ENCODE data around the gene IFITM10. TPM values are rescaled to one million over a fixed set of nuclear protein-coding genes. Genes with fewer than 3 reads are reported as not detected.

The IFITM10 gene
- total RNA-seq, 4 donors from 2014 or later, result 2.5 to 13.7 (median 6.3) TPM

DNA sequence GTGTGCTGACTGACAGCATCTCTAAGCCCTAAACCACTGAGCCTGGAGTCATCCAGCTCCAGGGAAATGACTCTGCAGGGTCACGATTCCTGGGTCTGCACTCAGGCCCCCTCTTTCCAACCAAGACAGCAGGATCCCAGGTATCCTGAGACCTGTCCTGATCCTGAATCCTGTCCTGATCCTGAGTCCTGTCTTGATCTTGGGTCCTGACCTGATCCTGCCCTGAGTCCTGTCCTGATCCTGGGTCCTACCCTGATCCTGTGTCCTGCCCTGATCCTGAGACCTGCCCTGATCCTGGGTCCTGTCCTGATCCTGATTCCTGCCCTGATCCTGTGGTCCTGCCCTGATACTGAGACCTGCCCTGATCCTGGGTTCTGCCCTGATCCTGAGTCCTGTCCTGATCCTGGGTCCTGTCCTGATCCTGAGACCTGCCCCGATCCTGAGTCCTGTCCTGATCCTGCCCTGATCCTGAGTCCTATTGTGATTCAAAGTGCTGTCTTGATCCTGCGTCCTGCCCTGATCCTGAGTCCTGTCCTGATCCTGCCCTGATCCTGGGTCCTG is 54.8 kb downstream of the IFITM10 start:
- 93% methylated on average over 3 of the region's 3 CpGs for WGBS, 2 donors
- TF ChIP-seq POLR2A (IDR thresholded peaks at IDR 0.05), result no peak
- TF ChIP-seq, protein P1, sequence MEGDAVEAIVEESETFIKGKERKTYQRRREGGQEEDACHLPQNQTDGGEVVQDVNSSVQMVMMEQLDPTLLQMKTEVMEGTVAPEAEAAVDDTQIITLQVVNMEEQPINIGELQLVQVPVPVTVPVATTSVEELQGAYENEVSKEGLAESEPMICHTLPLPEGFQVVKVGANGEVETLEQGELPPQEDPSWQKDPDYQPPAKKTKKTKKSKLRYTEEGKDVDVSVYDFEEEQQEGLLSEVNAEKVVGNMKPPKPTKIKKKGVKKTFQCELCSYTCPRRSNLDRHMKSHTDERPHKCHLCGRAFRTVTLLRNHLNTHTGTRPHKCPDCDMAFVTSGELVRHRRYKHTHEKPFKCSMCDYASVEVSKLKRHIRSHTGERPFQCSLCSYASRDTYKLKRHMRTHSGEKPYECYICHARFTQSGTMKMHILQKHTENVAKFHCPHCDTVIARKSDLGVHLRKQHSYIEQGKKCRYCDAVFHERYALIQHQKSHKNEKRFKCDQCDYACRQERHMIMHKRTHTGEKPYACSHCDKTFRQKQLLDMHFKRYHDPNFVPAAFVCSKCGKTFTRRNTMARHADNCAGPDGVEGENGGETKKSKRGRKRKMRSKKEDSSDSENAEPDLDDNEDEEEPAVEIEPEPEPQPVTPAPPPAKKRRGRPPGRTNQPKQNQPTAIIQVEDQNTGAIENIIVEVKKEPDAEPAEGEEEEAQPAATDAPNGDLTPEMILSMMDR (IDR thresholded peaks at IDR 0.05), result no peak
- intact Hi-C loops (cut with DNase I; ENCODE audit: low total_unique reads), result loop anchor here (2.0 to 10.0 kb wide), 2 partner anchors 63 to 459 kb away; no protein-coding TSS in a partner anchor

DNA sequence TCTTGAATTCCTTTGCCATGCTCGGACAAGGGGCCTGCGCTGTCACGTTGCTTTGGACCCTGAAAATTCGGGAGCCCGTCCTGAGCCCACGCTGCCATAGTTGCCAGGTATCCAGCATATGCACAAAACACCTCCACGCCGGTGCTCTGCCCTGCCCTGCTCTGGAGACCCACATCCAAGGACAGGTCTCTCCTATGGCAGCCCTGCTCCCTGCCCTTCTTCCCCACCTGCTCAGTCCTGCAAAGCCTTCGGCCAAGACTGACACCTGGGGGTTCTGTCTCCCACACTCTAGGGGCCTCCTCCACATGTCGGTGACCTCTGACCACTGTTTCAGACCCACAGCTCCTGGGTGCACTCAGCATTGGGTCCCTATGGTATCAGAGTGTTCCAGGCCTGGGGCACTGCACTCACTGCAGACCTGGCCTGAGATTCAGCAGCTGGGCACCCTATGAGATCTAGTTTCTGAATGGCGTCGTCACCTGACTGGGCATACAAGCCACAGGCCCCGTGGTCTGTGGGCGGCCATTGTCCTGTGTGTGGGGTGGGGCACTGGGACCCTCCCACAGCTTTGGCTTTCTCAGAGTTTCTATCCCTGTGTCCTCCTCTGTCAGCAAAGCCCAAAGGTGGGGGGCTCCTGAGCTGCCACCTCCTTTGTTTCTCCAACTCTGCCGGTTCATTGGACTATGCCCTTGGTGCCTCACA is 55.4 kb downstream of the IFITM10 start:
- peak in 1 of 2 donors; percentile 82 for DNase-seq (ENCODE audit: low spot score in 2 of 2)
- TF ChIP-seq POLR2A (IDR thresholded peaks at IDR 0.05), result no peak
- TF ChIP-seq, protein P1 (IDR thresholded peaks at IDR 0.05), result no peak
- 89 to 90% methylated on average over 11 to 15 of the region's 15 CpGs for WGBS, 2 donors
- H3K4me3 ChIP-seq (ENCODE audit: low read depth, poor library complexity, severe bottlenecking), result no peak overlapping the region
- intact Hi-C loops (cut with DNase I; ENCODE audit: low total_unique reads), result loop anchor here (5.0 to 10.0 kb wide), 3 partner anchors 137 to 460 kb away; partner anchors contain the start of gene SYT8

More for the DNA sequence above, 54.8 kb downstream of the IFITM10 start:
- H3K4me3 ChIP-seq (ENCODE audit: low read depth, poor library complexity, severe bottlenecking), result no peak overlapping the region
- DNase-seq (ENCODE audit: low spot score in 2 of 2), result peak in 1 of 2 donors; percentile 62

DNA sequence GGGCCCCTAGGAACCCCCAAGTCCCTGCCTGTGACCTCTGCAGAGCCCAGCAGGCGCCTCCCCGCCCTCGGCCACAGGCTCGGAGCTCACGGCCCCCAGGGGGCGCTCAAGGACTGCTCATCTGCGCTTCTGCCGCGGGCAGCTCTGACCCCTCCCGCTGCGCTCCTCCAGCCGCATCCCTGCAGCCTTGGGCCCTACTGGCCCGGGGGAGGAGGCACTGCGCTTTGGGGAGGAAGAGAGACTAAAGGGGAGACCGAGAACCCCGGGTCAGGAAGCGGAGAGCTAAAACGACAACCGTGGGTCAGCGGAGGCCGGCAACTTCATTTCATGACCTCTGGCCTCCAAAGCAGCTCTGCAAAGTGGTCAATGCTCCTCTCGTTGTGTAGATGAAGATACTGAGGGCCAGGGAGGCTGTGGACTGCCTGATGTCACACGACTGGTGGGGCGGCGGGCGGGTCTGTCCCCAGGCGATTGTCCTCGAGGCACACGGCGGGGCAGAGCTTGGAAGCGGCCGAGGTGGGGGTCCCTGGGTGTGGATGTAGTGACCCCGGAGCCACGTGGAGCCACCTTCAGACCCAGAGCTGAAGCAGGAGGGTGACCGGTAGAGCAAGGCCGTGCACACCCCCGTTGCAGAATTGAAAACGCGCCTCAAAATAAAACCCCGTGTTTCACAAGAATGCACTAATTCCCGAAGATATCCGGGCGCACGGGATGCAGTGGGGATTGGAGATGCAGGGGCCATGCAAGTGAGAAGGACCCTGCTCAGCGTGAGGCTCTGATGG is 56.1 kb downstream of the IFITM10 start:
- peak; percentile 65 to 96 for DNase-seq (ENCODE audit: low spot score in 2 of 2)

DNA sequence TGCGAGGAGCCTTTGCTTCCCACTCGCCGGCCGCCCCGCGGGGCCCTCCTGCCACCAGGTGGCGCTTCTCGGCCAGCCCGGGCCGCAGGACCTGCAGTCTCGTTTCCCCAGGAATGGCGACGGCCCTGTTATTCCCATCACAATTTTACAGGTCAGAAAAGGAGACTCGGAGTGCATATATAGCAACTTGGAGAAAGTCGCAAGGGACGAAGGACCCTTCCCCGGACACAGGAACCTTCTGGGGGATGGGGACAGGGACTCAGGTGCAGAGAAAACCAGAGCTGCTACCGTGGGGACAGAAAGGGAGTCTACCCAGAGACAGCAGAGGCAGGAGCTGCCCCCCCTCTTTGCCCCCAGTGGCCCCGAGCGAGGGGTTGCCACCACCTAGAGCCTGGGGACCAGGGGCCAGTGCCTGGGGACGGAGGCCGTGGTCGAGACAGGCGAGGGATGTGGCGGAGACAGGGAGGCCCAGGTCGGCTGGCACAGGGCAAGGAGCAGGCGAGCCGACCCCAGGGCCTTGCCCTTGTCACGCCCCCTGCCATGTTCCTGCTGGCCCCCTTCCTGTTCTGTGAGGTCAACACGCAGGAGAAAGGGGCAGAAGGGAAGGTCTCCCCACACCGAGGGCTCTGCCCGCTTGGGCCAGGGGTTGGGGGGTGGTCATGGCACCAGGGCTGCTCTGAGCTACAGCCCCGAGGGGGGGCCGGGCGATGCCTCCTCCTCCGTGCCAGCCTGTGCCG is 56.9 kb downstream of the IFITM10 start:
- 13 to 17% methylated on average over 19 to 26 of the region's 37 CpGs for WGBS, 2 donors
- DNase-seq (ENCODE audit: low spot score in 2 of 2), result peak; percentile 73 to 95
- H3K4me3 ChIP-seq (ENCODE audit: low read depth, poor library complexity, severe bottlenecking), result no peak overlapping the region
- TF ChIP-seq, protein P1 (IDR thresholded peaks at IDR 0.05), result peak in 1 of 3 donors; percentile 54
- TF ChIP-seq POLR2A (IDR thresholded peaks at IDR 0.05), result no peak
- intact Hi-C loops (cut with DNase I; ENCODE audit: low total_unique reads), result loop anchor here (5.0 to 10.0 kb wide), 3 partner anchors 139 to 461 kb away; partner anchors contain the start of gene SYT8

More for the DNA sequence above, 56.1 kb downstream of the IFITM10 start:
- no peak overlapping the region for H3K4me3 ChIP-seq (ENCODE audit: low read depth, poor library complexity, severe bottlenecking)
- WGBS, 2 donors, result 46 to 56% methylated on average over 37 to 45 of the region's 45 CpGs
- intact Hi-C loops (cut with DNase I; ENCODE audit: low total_unique reads), result loop anchor here (5.0 to 10.0 kb wide), 3 partner anchors 138 to 461 kb away; partner anchors contain the start of gene SYT8
- TF ChIP-seq, protein P1 (IDR thresholded peaks at IDR 0.05), result peak in 1 of 3 donors; percentile 74
- TF ChIP-seq POLR2A (IDR thresholded peaks at IDR 0.05), result no peak

- no peak for DNase-seq (ENCODE audit: low spot score in 2 of 2)
- 40 to 44% methylated on average over 20 of the region's 20 CpGs for WGBS, 2 donors
- intact Hi-C loops (cut with DNase I; ENCODE audit: low total_unique reads), result loop anchor here (5.0 to 10.0 kb wide), 3 partner anchors 139 to 462 kb away; partner anchors contain the start of gene SYT8
- TF ChIP-seq POLR2A (IDR thresholded peaks at IDR 0.05), result no peak
- TF ChIP-seq, protein P1 (IDR thresholded peaks at IDR 0.05), result no peak
- no peak overlapping the region for H3K4me3 ChIP-seq (ENCODE audit: low read depth, poor library complexity, severe bottlenecking)
Measured at GRCh38 chr11:1692708-1693326, 57.6 kb downstream of the IFITM10 start.
